K562 (cell line): ENCODE data around the gene EEF2. TPM values are rescaled to one million over a fixed set of nuclear protein-coding genes. Genes with fewer than 3 reads are reported as not detected.

Experiments used
- CCNT2 ChIP-seq: IDR thresholded peaks from 2 replicates; pipeline ENCODE4 v1.6.1; 2011; ENCODE audit warnings: borderline replicate concordance, low read depth, mild to moderate bottlenecking, moderate library complexity, mixed read lengths, low read length; ENCODE audit not compliant: insufficient read length; ENCODE audit errors: extremely low read depth
- CUX1 ChIP-seq: fragments of 200-800 bp; sonication (Bioruptor generic); IDR thresholded peaks from 2 replicates; pipeline ENCODE4 v1.6.1; 2016; ENCODE audit warnings: missing genetic modification characterization, missing compliant biosample characterization
- ELF4 ChIP-seq: fragments of 450-650 bp; formaldehyde crosslinking; IDR thresholded peaks from 2 replicates; pipeline ENCODE4 v1.4.0; 2022; ENCODE audit warnings: missing genetic modification characterization
- EP300 ChIP-seq: IDR thresholded peaks from 2 replicates; pipeline ENCODE4 v1.6.1; 2012; ENCODE audit warnings: low read length, improper control_type of control experiment
- ETS2 ChIP-seq: IDR thresholded peaks from 2 replicates; pipeline ENCODE4 v1.6.1; 2016; ENCODE audit warnings: borderline replicate concordance, missing genetic modification characterization, mild to moderate bottlenecking, moderate library complexity, missing compliant biosample characterization; ENCODE audit not compliant: poor library complexity, severe bottlenecking
- FOS ChIP-seq: IDR thresholded peaks from 3 replicates; pipeline ENCODE4 v1.6.1; 2011; ENCODE audit not compliant: insufficient read length; ENCODE audit errors: extremely low read depth
- MYNN ChIP-seq, 2 experiments: sonication (generic); formaldehyde crosslinking in 1 of 2; IDR thresholded peaks; 2 replicates each; pipeline versions ENCODE4 v1.5.0 to v1.6.1; 2016 to 2020; ENCODE audit warnings: antibody characterized with exemption in 1 of 2, missing genetic modification reagents in 1 of 2
- NRF1 ChIP-seq, 2 experiments: fragments of 450-650 bp; IDR thresholded peaks in 1 of 2; conservative IDR thresholded peaks in 1 of 2; 2 replicates each; pipeline ENCODE4 v1.6.1; 2014; ENCODE audit warnings: mild to moderate bottlenecking in 2 of 2
- VEZF1 ChIP-seq: fragments of 200-800 bp; sonication (Bioruptor generic); IDR thresholded peaks from 2 replicates; pipeline ENCODE4 v1.6.1; 2017; ENCODE audit warnings: missing genetic modification characterization, missing compliant biosample characterization
- ZBED1 ChIP-seq: IDR thresholded peaks from 2 replicates; pipeline ENCODE4 v1.6.1; 2014
- ZNF12 ChIP-seq: sonication (generic); formaldehyde crosslinking; IDR thresholded peaks from 2 replicates; pipeline ENCODE4 v1.4.0; 2020; ENCODE audit warnings: mild to moderate bottlenecking, missing genetic modification reagents
- ZNF175 ChIP-seq: fragments of 200-800 bp; sonication (Bioruptor generic); IDR thresholded peaks from 2 replicates; pipeline ENCODE4 v1.6.1; 2016; ENCODE audit warnings: low read depth, mild to moderate bottlenecking, missing genetic modification characterization, missing compliant biosample characterization
- ZNF395 ChIP-seq: fragments of 200-800 bp; sonication (Bioruptor generic); IDR thresholded peaks from 2 replicates; pipeline ENCODE4 v1.6.1; 2017; ENCODE audit warnings: missing genetic modification characterization, missing compliant biosample characterization
- ZNF592 ChIP-seq: fragments of 450-650 bp; IDR thresholded peaks from 2 replicates; pipeline ENCODE4 v1.6.1; 2017; ENCODE audit warnings: antibody characterized with exemption, mild to moderate bottlenecking
- polyA plus RNA-seq, 8 experiments: library from polyadenylated mRNA; depleted of rRNA in 4 of 8; stranded (reverse) in 5 of 8; unstranded in 3 of 8; fragments of >200 nt; fragmentation: Nextera tagmentation in 2 of 8; fragmentation: Illumina TruSeq in 1 of 8; extraction: Ambion mirVana in 2 of 8; extraction: Trizol in 1 of 8; gene quantifications; 2 replicates each; pipeline versions ENCODE4 v1.2.1 to v1.2.3, GENCODE V29; 2011 to 2014; ENCODE audit warnings: inconsistent platforms in 1 of 8, missing spikeins in 1 of 8
- total RNA-seq, 7 experiments: library from RNA; depleted of rRNA in 6 of 7; stranded (reverse); fragments of >200 nt in 6 of 7; fragmentation: Illumina TruSeq in 2 of 7; extraction: Trizol in 2 of 7; gene quantifications; 2 replicates each; pipeline versions ENCODE4 v1.2.1 to v1.2.3, GENCODE V29; 2011 to 2021; ENCODE audit warnings: low replicate concordance in 1 of 7

EEF2 gene
- total and polyA plus RNA-seq, 9 of the 15 experiments (the other 6 are each of a cell fraction or from before 2014, with no cell fraction given) = 372 to 3,003 (median 1,453) TPM

- TF ChIP-seq ZNF175 (CRISPR knock-in tag) (no peak), VEZF1 (peak; percentile 83), EP300 (no peak), ZNF12 (CRISPR knock-in tag) (no peak), ETS2 (tag) (no peak), CCNT2 (peak; percentile 77), MYNN (IDR thresholded peaks at IDR 0.05) (no peak), MYNN (CRISPR knock-in tag; IDR thresholded peaks at IDR 0.05) (no peak), CUX1 (CRISPR knock-in tag) (no peak), ZNF395 (CRISPR knock-in tag) (no peak), NRF1 (conservative IDR thresholded peaks at IDR 0.05 in 1 of 2, IDR thresholded peaks at IDR 0.05 in 1 of 2) (peak; percentile 90 to 92), ELF4 (CRISPR knock-in tag) (0 out of 2 replicates have a peak, but pooled peaks have one; percentile 14), ZNF592 (no peak), ZBED1 (no peak), FOS (peak; percentile 94)
Observed at GRCh38 chr19:3970808-3971598, 14.3 kb downstream of the EEF2 start, which contains the start of gene DAPK3 (continued).
